Large intestine (tissue), 3 donors: ENCODE measurements around the gene PEX10. TPM values are rescaled to one million over a fixed set of nuclear protein-coding genes. Genes with fewer than 3 reads are reported as not detected.

Experiments used
- DNase-seq, 2 donors: peaks; one replicate each; pipeline versions ENCODE4 v3.0.0 to v3.0.0-alpha.2; 2013
- H3K27ac ChIP-seq: one replicate; pipeline ENCODE4 v1.5.1; 2013; ENCODE audit warnings: low read length
- H3K27me3 ChIP-seq: 2 replicates; pipeline ENCODE4 v1.6.1; 2013; ENCODE audit warnings: low read length; ENCODE audit not compliant: control insufficient read depth, insufficient read depth
- H3K36me3 ChIP-seq: 2 replicates; pipeline ENCODE4 v1.6.1; 2013; ENCODE audit warnings: low read length; ENCODE audit not compliant: control insufficient read depth, insufficient read depth
- H3K4me1 ChIP-seq: one replicate; pipeline ENCODE4 v1.6.1; 2013; ENCODE audit warnings: low read length; ENCODE audit not compliant: control insufficient read depth, insufficient read depth
- H3K4me3 ChIP-seq: one replicate; pipeline ENCODE4 v1.5.1; 2013; ENCODE audit warnings: low read length
- H3K9me3 ChIP-seq: one replicate; pipeline ENCODE4 v1.6.1; 2013; ENCODE audit warnings: mild to moderate bottlenecking, low read depth, low read length, moderate library complexity; ENCODE audit not compliant: control insufficient read depth
- WGBS: methylation state at CpG from one replicate; pipeline ENCODE4 v1.1.5; 2013; ENCODE audit warnings: low lambda C conversion rate; ENCODE audit not compliant: insufficient coverage; 5-methylcytosine and 5-hydroxymethylcytosine counted together
- polyA plus RNA-seq: library from polyadenylated mRNA; unstranded; fragments of 120-200 nt; gene quantifications from one replicate; pipeline ENCODE4 v1.2.1, GENCODE V29; 2013

PEX10 gene
- polyA plus RNA-seq, 1 donor: 20.5 TPM

- no CpG with 5 or more reads among the region's 2 CpGs for WGBS
- Histone ChIP-seq H3K36me3 (no peaks in the 10 kb centered on the region), H3K9me3 (peaks cover 6% of the 10 kb centered on the region), H3K4me1 (peaks cover 43% of the 10 kb centered on the region), H3K27ac (no peak overlapping the region), H3K4me3 (no peak overlapping the region), H3K27me3 (peaks cover 30% of the 10 kb centered on the region)
- no peak for DNase-seq
These were observed 23.5 kb upstream of the PEX10 start for GRCh38 chr1:2435746-2436355.

GRCh38 chr1:2435091-2435490 is 22.7 kb upstream of the PEX10 start:
- H3K27me3 ChIP-seq: peaks cover 30% of the 10 kb centered on the region

GRCh38 chr1:2433936-2434655 is 21.7 kb upstream of the PEX10 start:
- H3K36me3 ChIP-seq: no peaks in the 10 kb centered on the region
- DNase-seq: peak in 1 of 2 donors; percentile 45
- H3K27me3 ChIP-seq: peaks cover 30% of the 10 kb centered on the region
- H3K4me3 ChIP-seq: no peak overlapping the region
- H3K4me1 ChIP-seq: peaks cover 52% of the 10 kb centered on the region
- H3K27ac ChIP-seq: no peak overlapping the region
- H3K9me3 ChIP-seq: peaks cover 12% of the 10 kb centered on the region
- no CpG with 5 or more reads among the region's 34 CpGs for WGBS

More at GRCh38 chr1:2435091-2435490, 22.7 kb upstream of the PEX10 start:
- H3K4me1 ChIP-seq: peaks cover 49% of the 10 kb centered on the region
- H3K9me3 ChIP-seq: peaks cover 4% of the 10 kb centered on the region
- DNase-seq: no peak
- no CpG with 5 or more reads among the region's 9 CpGs for WGBS
- H3K36me3 ChIP-seq: no peaks in the 10 kb centered on the region
- no peak overlapping the region for H3K27ac ChIP-seq
- H3K4me3 ChIP-seq: no peak overlapping the region

GRCh38 chr1:2433196-2433595 is 20.8 kb upstream of the PEX10 start:
- Histone ChIP-seq H3K9me3 (peaks cover 19% of the 10 kb centered on the region), H3K27me3 (peaks cover 30% of the 10 kb centered on the region), H3K4me3 (no peak overlapping the region), H3K36me3 (no peaks in the 10 kb centered on the region), H3K27ac (no peak overlapping the region), H3K4me1 (peaks cover 52% of the 10 kb centered on the region)
- no peak for DNase-seq
- no CpG with 5 or more reads among the region's 13 CpGs for WGBS

- Histone ChIP-seq H3K4me1 (peaks cover 52% of the 10 kb centered on the region), H3K36me3 (no peaks in the 10 kb centered on the region), H3K27ac (no peak overlapping the region), H3K9me3 (peaks cover 23% of the 10 kb centered on the region), H3K27me3 (peaks cover 30% of the 10 kb centered on the region), H3K4me3 (no peak overlapping the region)
- no peak for DNase-seq
- no CpG with 5 or more reads among the region's 16 CpGs for WGBS
These were observed 20.1 kb upstream of the PEX10 start for GRCh38 chr1:2432441-2432844.

- peaks cover 52% of the 10 kb centered on the region for H3K4me1 ChIP-seq
- no peaks in the 10 kb centered on the region for H3K36me3 ChIP-seq
- peaks cover 24% of the 10 kb centered on the region for H3K9me3 ChIP-seq
- DNase-seq: peak in 1 of 2 donors; percentile 16
- H3K27me3 ChIP-seq: peaks cover 34% of the 10 kb centered on the region
- H3K4me3 ChIP-seq: no peak overlapping the region
- no CpG with 5 or more reads among the region's 10 CpGs for WGBS
- H3K27ac ChIP-seq: no peak overlapping the region
These were observed 19.2 kb upstream of the PEX10 start for GRCh38 chr1:2431518-2431917.

- Histone ChIP-seq H3K36me3 (no peaks in the 10 kb centered on the region), H3K27ac (peak overlapping the region; percentile 74), H3K4me1 (peaks cover 52% of the 10 kb centered on the region), H3K4me3 (no peak overlapping the region), H3K27me3 (peaks cover 38% of the 10 kb centered on the region), H3K9me3 (peaks cover 24% of the 10 kb centered on the region)
- DNase-seq: peak; percentile 38 to 76
- no CpG with 5 or more reads among the region's 16 CpGs for WGBS
These were observed 18.7 kb upstream of the PEX10 start for GRCh38 chr1:2431103-2431502.

GRCh38 chr1:2430592-2430973 is 18.2 kb upstream of the PEX10 start:
- peak overlapping the region; percentile 74 for H3K27ac ChIP-seq
- DNase-seq: peak; percentile 82 to 93
- H3K4me1 ChIP-seq: peaks cover 52% of the 10 kb centered on the region

GRCh38 chr1:2429780-2430591 is 17.6 kb upstream of the PEX10 start:
- H3K9me3 ChIP-seq: peaks cover 24% of the 10 kb centered on the region
- no peaks in the 10 kb centered on the region for H3K36me3 ChIP-seq
- no CpG with 5 or more reads among the region's 20 CpGs for whole genome bisulfite sequencing
- DNase-seq: no peak
- H3K27ac ChIP-seq: peak overlapping the region; percentile 74
- H3K4me1 ChIP-seq: peaks cover 48% of the 10 kb centered on the region
- H3K27me3 ChIP-seq: peaks cover 38% of the 10 kb centered on the region
- no peak overlapping the region for H3K4me3 ChIP-seq

More at GRCh38 chr1:2430592-2430973, 18.2 kb upstream of the PEX10 start:
- WGBS: no CpG with 5 or more reads among the region's 10 CpGs
- no peaks in the 10 kb centered on the region for H3K36me3 ChIP-seq
- H3K9me3 ChIP-seq: peaks cover 24% of the 10 kb centered on the region
- peaks cover 38% of the 10 kb centered on the region for H3K27me3 ChIP-seq
- H3K4me3 ChIP-seq: no peak overlapping the region

- peaks cover 23% of the 10 kb centered on the region for H3K27me3 ChIP-seq
- H3K27ac ChIP-seq: no peak overlapping the region
- H3K9me3 ChIP-seq: peaks cover 24% of the 10 kb centered on the region
- no peaks in the 10 kb centered on the region for H3K36me3 ChIP-seq
- H3K4me1 ChIP-seq: peaks cover 33% of the 10 kb centered on the region
- no peak overlapping the region for H3K4me3 ChIP-seq
- DNase-seq: no peak
- WGBS: 100% methylated on average over 1 of the region's 28 CpGs
These were observed 16.1 kb upstream of the PEX10 start for GRCh38 chr1:2428490-2428889.
